Stomach (tissue), 9 donors: ENCODE measurements around the gene CFAP77. TPM values are rescaled to one million over a fixed set of nuclear protein-coding genes. Genes with fewer than 3 reads are reported as not detected.

Experiments
- DNase-seq, 2 donors: peaks; one replicate each; pipeline versions ENCODE4 v3.0.0 to v3.0.0-alpha.2; 2013 to 2019
- H3K27ac ChIP-seq, 5 donors: fragments of 200-600 bp in 4 of 5; sonication (generic) in 4 of 5; one replicate each; pipeline ENCODE4 v1.5.1; 2013 to 2019; ENCODE audit warnings: mild to moderate bottlenecking in 1 of 5, moderate library complexity in 1 of 5
- H3K27me3 ChIP-seq, 3 donors: fragments of 200-600 bp; sonication (generic); one replicate each; pipeline ENCODE4 v1.5.1; 2017 to 2019; ENCODE audit warnings: mixed run types in 1 of 3
- H3K36me3 ChIP-seq, 4 donors: fragments of 200-600 bp; sonication (generic); 1 replicate in 3 of 4; 2 replicates in 1 of 4; pipeline ENCODE4 v1.5.1; 2016 to 2019
- H3K4me1 ChIP-seq, 4 donors: fragments of 200-600 bp; sonication (generic); one replicate each; pipeline ENCODE4 v1.5.1; 2016 to 2019
- H3K4me3 ChIP-seq, 4 donors: fragments of 200-600 bp; sonication (generic) in 3 of 4; one replicate each; pipeline ENCODE4 v1.5.1; 2016 to 2019; ENCODE audit warnings: mild to moderate bottlenecking in 1 of 4
- H3K9me3 ChIP-seq, 4 donors: fragments of 200-600 bp; sonication (generic); one replicate each; pipeline ENCODE4 v1.5.1; 2016 to 2019
- EP300 ChIP-seq: sonication (generic); formaldehyde crosslinking; IDR thresholded peaks from one replicate; pipeline ENCODE4 v1.6.1; 2017; ENCODE audit warnings: antibody characterized with exemption
- POLR2A ChIP-seq, 4 donors: fragments of 450-650 bp; IDR thresholded peaks; one replicate each; pipeline ENCODE4 v1.6.1; 2016; ENCODE audit warnings: antibody characterized with exemption in 4 of 4, control low read depth in 2 of 4, mild to moderate bottlenecking in 1 of 4, moderate library complexity in 1 of 4
- POLR2AphosphoS5 ChIP-seq, 3 donors: sonication (generic); formaldehyde crosslinking; IDR thresholded peaks; one replicate each; pipeline ENCODE4 v1.6.1; 2016; ENCODE audit warnings: antibody characterized with exemption in 3 of 3
- WGBS, 5 donors: extraction: QIAGEN DNeasy Blood & Tissue Kit in 3 of 5; methylation state at CpG; one replicate each; pipeline versions ENCODE4 v1.1.5 to v1.1.7; 2013 to 2018; 5-methylcytosine and 5-hydroxymethylcytosine counted together
- intact Hi-C: fragments of 100-400 bp; cut with DNase I; formaldehyde crosslinking; loops from one replicate; pipeline ENCODE4 v1.15.1; 2023; ENCODE audit warnings: low total_unique reads
- polyA plus RNA-seq, 3 donors: library from polyadenylated mRNA; stranded (reverse); fragments of 200-250 nt; gene quantifications; one replicate each; pipeline ENCODE4 v1.2.3, GENCODE V29; 2013
- total RNA-seq, 5 donors: library from RNA; depleted of rRNA; stranded (reverse); fragments of >200 nt; gene quantifications; one replicate each; pipeline versions ENCODE4 v1.1.0 to v1.2.3, GENCODE V29; 2014 to 2016
- TF ChIP-seq, protein P1 (sequence below), 7 experiments: fragments of 450-650 bp in 4 of 7; fragments of 200-600 bp in 3 of 7; sonication (generic) in 3 of 7; IDR thresholded peaks; one replicate each; pipeline ENCODE4 v1.5.1; 2016 to 2019; ENCODE audit warnings: antibody characterized with exemption in 7 of 7, control low read depth in 2 of 7, mild to moderate bottlenecking in 1 of 7
- donor health status: healthy with polysubstance abuse.
- donor health status: Bipolar disorder and iron deficiency.
- donor health status: healthy.

Gene CFAP77
- total and polyA plus RNA-seq, 8 donors: not detected

- Histone ChIP-seq H3K4me1 (peaks cover 0 to 6% (median 0%) of the 10 kb centered on the region in 4 donors), H3K27me3 (peaks cover 0 to 69% (median 9%) of the 10 kb centered on the region in 3 donors), H3K9me3 (peaks cover 0 to 5% (median 0%) of the 10 kb centered on the region in 4 donors), H3K27ac (no peak overlapping the region), H3K4me3 (no peak overlapping the region), H3K36me3 (no peaks in the 10 kb centered on the region)
- intact Hi-C loops: no loop called here
- WGBS, 5 donors: 84 to 92% (median 86%) methylated on average over 8 of the region's 8 CpGs
- DNase-seq: no peak
- no peak for TF ChIP-seq POLR2A (IDR thresholded peaks at IDR 0.05)
- no peak for TF ChIP-seq POLR2AphosphoS5 (IDR thresholded peaks at IDR 0.05)
- no peak for TF ChIP-seq EP300
- TF ChIP-seq, protein P1, sequence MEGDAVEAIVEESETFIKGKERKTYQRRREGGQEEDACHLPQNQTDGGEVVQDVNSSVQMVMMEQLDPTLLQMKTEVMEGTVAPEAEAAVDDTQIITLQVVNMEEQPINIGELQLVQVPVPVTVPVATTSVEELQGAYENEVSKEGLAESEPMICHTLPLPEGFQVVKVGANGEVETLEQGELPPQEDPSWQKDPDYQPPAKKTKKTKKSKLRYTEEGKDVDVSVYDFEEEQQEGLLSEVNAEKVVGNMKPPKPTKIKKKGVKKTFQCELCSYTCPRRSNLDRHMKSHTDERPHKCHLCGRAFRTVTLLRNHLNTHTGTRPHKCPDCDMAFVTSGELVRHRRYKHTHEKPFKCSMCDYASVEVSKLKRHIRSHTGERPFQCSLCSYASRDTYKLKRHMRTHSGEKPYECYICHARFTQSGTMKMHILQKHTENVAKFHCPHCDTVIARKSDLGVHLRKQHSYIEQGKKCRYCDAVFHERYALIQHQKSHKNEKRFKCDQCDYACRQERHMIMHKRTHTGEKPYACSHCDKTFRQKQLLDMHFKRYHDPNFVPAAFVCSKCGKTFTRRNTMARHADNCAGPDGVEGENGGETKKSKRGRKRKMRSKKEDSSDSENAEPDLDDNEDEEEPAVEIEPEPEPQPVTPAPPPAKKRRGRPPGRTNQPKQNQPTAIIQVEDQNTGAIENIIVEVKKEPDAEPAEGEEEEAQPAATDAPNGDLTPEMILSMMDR (IDR thresholded peaks at IDR 0.05): no peak
These were observed 48.4 kb downstream of the CFAP77 start for GRCh38 chr9:132458432-132458831.

DNA sequence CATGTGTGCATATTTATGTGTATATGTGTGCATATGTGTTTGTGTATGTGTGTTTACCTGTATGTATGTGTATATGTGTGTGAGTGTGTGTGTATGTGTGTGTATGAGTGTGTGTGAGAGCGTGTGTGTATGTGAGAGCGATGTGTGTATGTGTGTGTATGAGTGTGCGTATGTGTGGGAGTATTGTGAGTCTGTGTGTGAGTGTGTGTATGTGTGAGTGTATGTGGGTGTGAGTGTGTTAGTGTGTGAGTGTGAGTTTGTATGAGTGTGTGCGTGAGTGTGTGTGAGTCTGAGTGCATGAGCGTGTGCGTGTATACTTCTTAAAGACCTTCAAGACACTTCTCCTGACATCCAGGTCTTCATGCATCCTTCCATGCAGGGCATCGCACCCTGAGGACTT lies 49.6 kb downstream of the CFAP77 start:
- peaks cover 0 to 73% (median 9%) of the 10 kb centered on the region in 3 donors for H3K27me3 ChIP-seq
- TF ChIP-seq POLR2A (IDR thresholded peaks at IDR 0.05) (no peak), EP300 (no peak), POLR2AphosphoS5 (IDR thresholded peaks at IDR 0.05) (no peak)
- TF ChIP-seq, protein P1 (IDR thresholded peaks at IDR 0.05): no peak
- peaks cover 0 to 6% (median 0%) of the 10 kb centered on the region in 4 donors for H3K4me1 ChIP-seq
- peaks cover 0 to 5% (median 0%) of the 10 kb centered on the region in 4 donors for H3K9me3 ChIP-seq
- no peak overlapping the region for H3K4me3 ChIP-seq
- H3K36me3 ChIP-seq: no peaks in the 10 kb centered on the region
- DNase-seq: no peak
- 93 to 97% (median 96%) methylated on average over 7 of the region's 7 CpGs for WGBS, 5 donors
- intact Hi-C loops: no loop called here
- no peak overlapping the region for H3K27ac ChIP-seq

DNA sequence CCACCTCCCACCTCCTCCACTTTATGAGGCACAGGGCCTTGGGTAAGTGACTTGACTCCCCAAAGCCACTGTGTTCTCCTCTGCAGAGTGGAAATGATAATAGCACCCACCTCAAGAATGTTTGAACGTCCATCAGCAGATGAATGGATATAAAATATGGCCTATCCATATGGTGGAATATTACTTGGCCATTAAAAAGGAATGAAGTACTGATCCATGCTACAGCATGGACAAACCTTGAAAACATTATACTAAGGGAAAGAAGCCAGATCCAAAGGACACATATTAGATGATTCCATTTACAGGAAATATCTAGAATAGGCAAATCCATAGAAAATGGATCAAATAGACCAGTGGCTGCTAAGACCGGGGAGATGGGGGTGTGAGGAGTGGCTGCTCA lies 50.2 kb downstream of the CFAP77 start:
- DNase-seq: no peak
- Histone ChIP-seq H3K27me3 (peaks cover 0 to 73% (median 9%) of the 10 kb centered on the region in 3 donors), H3K36me3 (no peaks in the 10 kb centered on the region), H3K9me3 (peaks cover 0 to 5% (median 0%) of the 10 kb centered on the region in 4 donors), H3K4me3 (no peak overlapping the region), H3K4me1 (peaks cover 0 to 6% (median 0%) of the 10 kb centered on the region in 4 donors), H3K27ac (no peak overlapping the region)
- intact Hi-C loops: no loop called here
- TF ChIP-seq POLR2AphosphoS5 (IDR thresholded peaks at IDR 0.05) (no peak), POLR2A (IDR thresholded peaks at IDR 0.05) (no peak), EP300 (no peak)
- TF ChIP-seq, protein P1 (IDR thresholded peaks at IDR 0.05): no peak
- WGBS, 5 donors: 61 to 82% (median 75%) methylated on average over 2 of the region's 2 CpGs

- intact Hi-C loops: no loop called here
- peaks cover 0 to 67% (median 9%) of the 10 kb centered on the region in 3 donors for H3K27me3 ChIP-seq
- H3K36me3 ChIP-seq: no peaks in the 10 kb centered on the region
- H3K27ac ChIP-seq: no peak overlapping the region
- peaks cover 0 to 5% (median 0%) of the 10 kb centered on the region in 4 donors for H3K9me3 ChIP-seq
- H3K4me1 ChIP-seq: peaks cover 0 to 6% (median 0%) of the 10 kb centered on the region in 4 donors
- no peak for DNase-seq
- 79 to 83% (median 82%) methylated on average over 20 of the region's 20 CpGs for WGBS, 5 donors
- H3K4me3 ChIP-seq: no peak overlapping the region
- no peak for TF ChIP-seq POLR2AphosphoS5 (IDR thresholded peaks at IDR 0.05)
- TF ChIP-seq, protein P1 (IDR thresholded peaks at IDR 0.05): no peak
- no peak for TF ChIP-seq POLR2A (IDR thresholded peaks at IDR 0.05)
- TF ChIP-seq EP300: no peak
These were observed 51.4 kb downstream of the CFAP77 start for GRCh38 chr9:132461281-132461896.
